ENCODE measurements around the gene HOXA13. TPM values are rescaled to one million over a fixed set of nuclear protein-coding genes. Genes with fewer than 3 reads are reported as not detected.

HOXA13 gene
- total RNA-seq, 1 donor from 2014 or later: not detected

DNA sequence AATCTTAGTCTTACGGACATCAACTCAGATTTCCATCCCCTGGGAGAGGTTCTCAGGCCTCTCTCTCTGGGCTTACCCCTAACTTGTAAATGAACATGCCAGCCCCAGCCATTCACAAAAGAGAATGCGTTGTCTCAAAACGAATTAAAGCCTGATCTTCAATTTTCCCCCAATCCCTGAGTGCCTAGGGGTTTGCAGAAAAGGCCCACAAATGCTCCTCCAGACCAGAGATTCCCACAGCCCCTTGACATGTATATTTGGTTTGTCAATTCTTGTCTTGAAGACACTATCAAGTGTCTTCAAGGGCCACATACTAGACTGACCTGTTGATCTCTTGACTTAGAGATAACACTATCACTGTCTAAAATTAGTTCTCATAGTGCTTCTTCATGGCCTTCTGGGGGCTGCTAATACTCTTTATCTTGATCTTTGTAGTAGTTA, 11.9 kb upstream of the HOXA13 start:
- intact Hi-C loops (cut with DNase I): no loop called here
- DNase-seq: no peak
- no peak for ATAC-seq (ENCODE audit: poor library complexity)

DNA sequence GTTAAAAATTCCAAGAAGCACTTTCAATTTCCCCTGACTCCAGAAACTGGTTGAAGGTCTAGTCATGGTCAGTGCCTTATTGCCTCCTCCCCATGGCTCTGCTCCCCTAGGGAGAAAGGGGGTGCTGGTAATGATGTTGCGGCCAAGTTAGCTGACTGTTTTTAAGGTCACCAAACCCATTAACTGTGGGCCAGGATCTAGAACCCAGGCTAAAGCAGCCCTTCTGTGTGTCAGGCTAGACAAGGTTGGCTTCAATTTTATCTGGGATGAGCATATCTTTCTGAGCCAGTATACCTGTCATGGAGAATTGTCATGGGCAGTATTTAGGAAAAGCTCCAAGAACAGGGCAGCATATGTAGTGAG, 11.2 kb upstream of the HOXA13 start:
- intact Hi-C loops (cut with DNase I): no loop called here
- DNase-seq (no peak), ATAC-seq (ENCODE audit: poor library complexity) (no peak)

- intact Hi-C loops (cut with DNase I): no loop called here
- DNase-seq (no peak), ATAC-seq (ENCODE audit: poor library complexity) (peak; percentile 85)
Measured at GRCh38 chr7:27210441-27211083, 10.7 kb upstream of the HOXA13 start.

GRCh38 chr7:27209933-27210440, 10.1 kb upstream of the HOXA13 start:
- DNase-seq (no peak), ATAC-seq (ENCODE audit: poor library complexity) (peak; percentile 23)
- intact Hi-C loops (cut with DNase I): loop anchor here (10.0 kb wide), 2 partner anchors 375 to 715 kb away; no protein-coding TSS in a partner anchor

GRCh38 chr7:27208998-27209397, 9.1 kb upstream of the HOXA13 start:
- intact Hi-C loops (cut with DNase I): loop anchor here (10.0 kb wide), 2 partner anchors 376 to 716 kb away; no protein-coding TSS in a partner anchor
- ATAC-seq (ENCODE audit: poor library complexity) (no peak), DNase-seq (no peak)

- ATAC-seq (ENCODE audit: poor library complexity) (no peak), DNase-seq (no peak)
- intact Hi-C loops (cut with DNase I): loop anchor here (10.0 kb wide), 2 partner anchors 377 to 717 kb away; no protein-coding TSS in a partner anchor
Measured at GRCh38 chr7:27207348-27207985, 7.6 kb upstream of the HOXA13 start.

GRCh38 chr7:27205325-27206280, 5.7 kb upstream of the HOXA13 start:
- intact Hi-C loops (cut with DNase I): loop anchor here (10.0 kb wide), 2 partner anchors 379 to 719 kb away; no protein-coding TSS in a partner anchor

GRCh38 chr7:27204851-27205322, 5.0 kb upstream of the HOXA13 start:
- intact Hi-C loops (cut with DNase I): loop anchor here (10.0 kb wide), 2 partner anchors 380 to 720 kb away; no protein-coding TSS in a partner anchor
- no peak for DNase-seq
- no peak for ATAC-seq (ENCODE audit: poor library complexity)

More at GRCh38 chr7:27205325-27206280, 5.7 kb upstream of the HOXA13 start:
- ATAC-seq (ENCODE audit: poor library complexity): no peak
- no peak for DNase-seq

DNA sequence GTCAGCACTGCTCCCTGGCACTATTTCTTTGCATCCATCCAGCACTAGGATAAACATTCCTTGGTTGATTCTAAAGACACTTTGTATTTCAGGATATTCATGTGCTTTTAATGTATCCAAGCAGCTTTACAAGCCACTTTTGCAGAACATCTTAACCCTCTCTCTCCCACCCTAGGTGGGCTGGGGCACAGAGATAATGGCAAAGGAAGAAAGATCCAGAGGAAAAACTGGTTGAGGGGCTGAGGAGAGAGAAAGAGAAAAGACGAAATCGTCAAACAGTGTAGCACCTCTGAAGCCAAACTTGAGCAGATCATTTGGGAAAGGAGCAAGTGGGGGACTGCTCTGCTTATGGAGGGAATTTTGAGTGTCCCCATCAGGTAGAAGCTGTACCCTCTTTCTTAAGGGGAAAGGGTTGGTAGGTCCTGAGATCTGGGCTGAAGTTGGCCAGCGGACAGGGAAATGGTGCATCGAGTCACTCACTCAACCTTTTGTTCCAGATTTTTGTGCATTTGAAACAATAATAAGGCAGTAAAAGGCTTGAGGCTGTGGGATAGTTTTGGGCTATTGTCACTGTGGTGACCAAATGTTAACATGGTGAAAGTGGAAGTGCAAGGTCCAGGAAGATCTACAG, 4.2 kb upstream of the HOXA13 start:
- no peak for DNase-seq
- no peak for ATAC-seq (ENCODE audit: poor library complexity)
- intact Hi-C loops (cut with DNase I): loop anchor here (10.0 kb wide), 2 partner anchors 381 to 721 kb away; no protein-coding TSS in a partner anchor

GRCh38 chr7:27203365-27203953, 3.6 kb upstream of the HOXA13 start:
- intact Hi-C loops (cut with DNase I): loop anchor here (10.0 kb wide), 2 partner anchors 381 to 721 kb away; no protein-coding TSS in a partner anchor
- no peak for ATAC-seq (ENCODE audit: poor library complexity)
- DNase-seq: no peak

DNA sequence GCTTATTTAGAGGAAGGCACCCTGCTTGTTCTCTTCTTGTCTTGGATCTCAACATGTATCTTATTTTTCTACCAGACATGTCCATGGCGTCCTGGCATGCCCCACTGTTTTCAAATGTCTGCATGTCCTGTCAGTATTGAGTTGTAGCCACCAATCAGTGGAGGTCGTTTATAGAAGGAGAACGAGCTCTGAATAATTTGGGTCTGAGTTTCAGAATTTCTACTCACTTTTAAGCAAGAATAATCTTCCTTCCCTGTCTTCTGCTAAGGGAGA, 2.9 kb upstream of the HOXA13 start:
- no peak for ATAC-seq (ENCODE audit: poor library complexity)
- DNase-seq: no peak
- intact Hi-C loops (cut with DNase I): loop anchor here (10.0 kb wide), 2 partner anchors 382 to 722 kb away; no protein-coding TSS in a partner anchor

DNA sequence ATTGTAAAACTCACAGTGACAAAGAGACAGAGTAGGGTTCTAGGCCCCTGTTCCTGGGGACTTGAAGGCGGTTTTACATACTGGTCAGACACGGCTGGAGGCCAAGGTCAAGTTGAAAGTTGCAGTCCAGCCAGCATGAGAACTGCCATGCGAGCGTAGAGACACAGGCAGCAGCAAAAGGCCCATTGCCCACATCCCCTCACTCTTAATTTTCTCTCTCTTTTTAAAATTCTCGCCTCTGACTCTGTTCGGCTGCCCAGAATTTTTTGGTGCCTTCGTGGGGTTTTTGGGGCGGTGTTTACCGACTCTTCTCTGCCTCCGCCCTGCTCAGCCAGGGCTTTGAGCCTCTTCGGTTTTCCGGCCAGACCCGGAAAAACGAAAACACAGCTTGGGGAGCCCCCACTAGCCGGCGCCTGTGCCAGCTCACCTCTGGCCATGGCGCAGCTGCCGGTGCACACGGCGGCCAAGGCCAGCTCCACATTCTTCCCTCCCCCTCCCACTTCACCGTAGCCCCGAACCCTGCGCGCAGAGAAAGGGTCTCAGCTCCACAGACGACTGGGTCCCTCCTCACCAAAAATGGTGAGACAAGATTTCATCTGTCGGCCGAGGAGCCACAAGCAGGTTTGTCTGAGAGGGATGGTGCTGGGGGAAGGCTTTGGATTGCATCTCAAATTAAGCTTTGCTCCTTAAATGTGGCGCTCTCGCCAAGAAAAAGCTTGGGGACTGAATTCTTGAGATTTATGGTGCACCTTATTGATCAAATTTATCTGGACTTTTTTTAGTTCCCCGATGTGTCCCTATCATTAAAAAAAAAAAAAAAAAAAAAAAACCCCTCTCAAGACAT, 2.3 kb upstream of the HOXA13 start:
- intact Hi-C loops (cut with DNase I): loop anchor here (10.0 kb wide), 2 partner anchors 383 to 723 kb away; no protein-coding TSS in a partner anchor
- DNase-seq (no peak), ATAC-seq (ENCODE audit: poor library complexity) (no peak)

DNA sequence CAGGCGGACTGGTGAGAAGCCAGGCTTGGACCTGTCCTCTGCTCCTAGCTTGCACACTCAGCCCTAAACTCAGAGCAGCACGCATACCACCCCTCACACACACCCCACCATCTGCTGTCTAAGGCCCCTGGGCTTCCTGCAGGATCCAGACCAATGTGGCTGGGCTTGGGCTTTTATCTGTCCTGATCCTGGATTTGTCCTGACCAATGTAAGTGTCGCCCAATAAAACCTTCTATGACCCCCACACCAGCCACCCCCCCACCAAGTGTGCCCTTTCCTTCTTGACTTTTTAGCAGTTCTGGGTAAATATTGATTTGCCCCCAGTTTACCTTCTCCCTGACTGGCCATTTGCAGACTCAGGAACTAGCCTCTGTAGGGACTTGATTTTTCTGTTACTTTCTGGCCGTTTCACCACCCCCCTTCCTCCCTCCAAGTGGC, 1.7 kb upstream of the HOXA13 start:
- no peak for DNase-seq
- intact Hi-C loops (cut with DNase I): loop anchor here (10.0 kb wide), 2 partner anchors 383 to 723 kb away; no protein-coding TSS in a partner anchor
- ATAC-seq (ENCODE audit: poor library complexity): no peak

GRCh38 chr7:27200761-27201579, 1.1 kb upstream of the HOXA13 start:
- intact Hi-C loops (cut with DNase I): loop anchor here (10.0 kb wide), 2 partner anchors 384 to 724 kb away; no protein-coding TSS in a partner anchor
- DNase-seq: no peak
- ATAC-seq (ENCODE audit: poor library complexity): peak; percentile 32

GRCh38 chr7:27198871-27199801, 755 bp downstream of the HOXA13 start:
- intact Hi-C loops (cut with DNase I): loop anchor here (10.0 kb wide), 2 partner anchors 826 to 876 kb away; no protein-coding TSS in a partner anchor
- DNase-seq (no peak), ATAC-seq (ENCODE audit: poor library complexity) (no peak)

All from Right ventricle myocardium superior (tissue), 1 donor.